Caco-2 (cell line): Measurements from ENCODE around the gene MVB12B. TPM values are rescaled to one million over a fixed set of nuclear protein-coding genes. Genes with fewer than 3 reads are reported as not detected.

ENCODE experiments used
- BruUV-seq: library from RNA; stranded (reverse); fragments of 400-500 nt; replicated peaks from 2 replicates; lab custom pipeline; 2021; lab: Mats Ljungman, UMichigan
- CTCF ChIA-PET: fragments of 300-600 bp; sonication (Branson Sonifier 250); formaldehyde crosslinking; loops from one replicate; lab custom pipeline; 2022; ENCODE audit warnings: antibody characterized with exemption; lab: Charles Lee
- POLR2A ChIA-PET: fragments of 300-600 bp; sonication (Branson Sonifier 250); formaldehyde crosslinking; loops from one replicate; lab custom pipeline; 2022; ENCODE audit warnings: antibody characterized with exemption; lab: Charles Lee
- DNase-seq, 2 experiments: peaks; one replicate each; pipeline versions ENCODE4 v3.0.0 to v3.0.0-alpha.2; 2020 to 2022
- H3K27me3 ChIP-seq: replicated peaks from 2 replicates; pipeline ENCODE4 v1.6.0; 2011; ENCODE audit warnings: low read length; ENCODE audit not compliant: control insufficient read depth, insufficient read depth
- H3K36me3 ChIP-seq: 2 replicates; pipeline ENCODE4 v1.5.1; 2011; ENCODE audit warnings: low read length; ENCODE audit not compliant: control insufficient read depth, insufficient read depth
- H3K4me1 ChIP-seq: fragments of 250-450 bp; sonication (Bioruptor Pico); 2 replicates; pipeline ENCODE4 v1.5.1; 2020; ENCODE audit warnings: mild to moderate bottlenecking
- H3K4me3 ChIP-seq: 2 replicates; pipeline ENCODE4 v1.5.1; 2011; ENCODE audit warnings: low read depth, mild to moderate bottlenecking, control low read depth, low read length
- H3K9me3 ChIP-seq: fragments of 250-450 bp; sonication (Bioruptor Pico); 2 replicates; pipeline ENCODE4 v1.5.1; 2020; ENCODE audit warnings: mild to moderate bottlenecking, moderate library complexity
- H3K27ac Mint-ChIP-seq: one replicate; pipeline ENCODE4 v1.8.0; 2022; ENCODE audit warnings: mixed read lengths; ENCODE audit not compliant: unreplicated experiment
- H3K27me3 Mint-ChIP-seq: one replicate; pipeline ENCODE4 v1.8.0; 2022; ENCODE audit warnings: mixed read lengths; ENCODE audit not compliant: insufficient read depth, unreplicated experiment
- H3K36me3 Mint-ChIP-seq: one replicate; pipeline ENCODE4 v1.8.0; 2022; ENCODE audit warnings: mild to moderate bottlenecking, mixed read lengths; ENCODE audit not compliant: insufficient read depth, unreplicated experiment
- H3K4me1 Mint-ChIP-seq: one replicate; pipeline ENCODE4 v1.8.0; 2022; ENCODE audit warnings: low read depth, mixed read lengths; ENCODE audit not compliant: unreplicated experiment
- H3K4me3 Mint-ChIP-seq: one replicate; pipeline ENCODE4 v1.8.0; 2022; ENCODE audit warnings: mild to moderate bottlenecking, moderate library complexity, mixed read lengths; ENCODE audit not compliant: unreplicated experiment
- H3K9me3 Mint-ChIP-seq: one replicate; pipeline ENCODE4 v1.8.0; 2022; ENCODE audit warnings: mixed read lengths; ENCODE audit not compliant: unreplicated experiment
- CTCF ChIP-seq, 2 experiments: fragments of 200-600 bp in 1 of 2; IDR thresholded peaks; 1 replicate in 1 of 2; 2 replicates in 1 of 2; pipeline versions ENCODE4 v1.5.1 to v1.8.0; 2011 to 2022; ENCODE audit warnings: antibody characterized with exemption in 1 of 2, control low read depth in 1 of 2, inconsistent platforms in 1 of 2, low read depth in 1 of 2, low read length in 1 of 2, mild to moderate bottlenecking in 1 of 2, moderate library complexity in 1 of 2; ENCODE audit not compliant: insufficient read depth in 1 of 2, severe bottlenecking in 1 of 2, unreplicated experiment in 1 of 2
- intact Hi-C: fragments of 100-400 bp; cut with micrococcal nuclease; formaldehyde crosslinking; loops from one replicate; pipeline ENCODE4 v1.10.0; 2022; ENCODE audit not compliant: unreplicated experiment
- total RNA-seq: library from RNA; stranded (reverse); gene quantifications from 2 replicates; pipeline ENCODE4 v1.2.3, GENCODE V29; 2022

The MVB12B gene
- total RNA-seq, 1 experiment from 2014 or later, result 24.4 TPM

DNA sequence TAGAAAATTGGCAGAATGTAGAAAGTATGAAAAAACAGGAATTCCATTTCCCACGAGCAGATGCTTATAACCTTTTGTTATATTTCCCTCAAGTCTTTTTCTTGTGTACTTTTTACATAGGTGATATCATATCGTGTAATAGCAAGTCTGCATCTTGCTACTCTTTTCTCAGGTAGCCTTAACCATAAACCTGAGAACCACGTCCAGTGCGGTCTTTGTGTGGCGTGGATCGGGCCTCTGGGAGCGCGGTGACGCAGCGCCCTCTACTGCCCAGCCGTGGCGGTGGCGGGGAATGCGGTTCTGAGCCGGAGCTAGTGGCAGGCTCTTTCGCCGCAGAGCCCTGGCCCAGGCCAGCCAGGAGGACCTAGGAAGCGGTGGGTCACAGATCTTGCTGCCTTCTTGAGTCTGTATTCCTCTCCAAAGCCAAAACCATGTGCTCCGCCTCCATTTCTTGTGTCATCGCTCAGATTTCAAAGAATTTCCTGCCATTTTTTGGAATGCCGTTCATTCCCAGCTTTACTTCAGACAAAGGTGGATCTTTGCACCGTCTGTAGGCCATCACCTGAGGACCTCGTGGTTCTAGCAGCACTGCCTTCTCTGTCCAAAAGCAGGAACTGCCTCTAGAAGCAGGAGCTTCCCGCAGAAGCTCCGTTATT lies 71.9 kb downstream of the MVB12B start:
- H3K27ac Mint-ChIP-seq, result no peak overlapping the region
- ChIA-PET POLR2A (no interaction called here), CTCF (interaction anchor here (0.6 to 1.4 kb wide), 9 partner anchors 22 to 137 kb away, joined by 3 to 9 read pairs (median 4); partner anchors contain the start of gene MVB12B)
- Histone ChIP-seq H3K36me3 (no peaks in the 10 kb centered on the region; the same call in none of the 2 replicates), H3K27me3 (no peaks in the 10 kb centered on the region), H3K9me3 (no peaks in the 10 kb centered on the region), H3K4me1 (no peaks in the 10 kb centered on the region), H3K4me3 (no peak overlapping the region)
- H3K4me3 Mint-ChIP-seq, result no peak overlapping the region
- BruUV-seq, result no TSS peak
- H3K27me3 Mint-ChIP-seq, result no peaks in the 10 kb centered on the region
- DNase-seq, result peak in 1 of 2 experiments; percentile 84
- TF ChIP-seq CTCF (IDR thresholded peaks at IDR 0.05; ENCODE audit: insufficient read depth in 1 of 2, low read depth in 1 of 2, low read length in 1 of 2, severe bottlenecking in 1 of 2, unreplicated experiment in 1 of 2), result peak; percentile 87 to 90
- H3K36me3 Mint-ChIP-seq, result no peaks in the 10 kb centered on the region
- intact Hi-C loops, result loop anchor here (1.0 to 2.0 kb wide), 2 partner anchors 92 to 96 kb away; no protein-coding TSS in a partner anchor
- no peaks in the 10 kb centered on the region for H3K4me1 Mint-ChIP-seq
- no peaks in the 10 kb centered on the region for H3K9me3 Mint-ChIP-seq

DNA sequence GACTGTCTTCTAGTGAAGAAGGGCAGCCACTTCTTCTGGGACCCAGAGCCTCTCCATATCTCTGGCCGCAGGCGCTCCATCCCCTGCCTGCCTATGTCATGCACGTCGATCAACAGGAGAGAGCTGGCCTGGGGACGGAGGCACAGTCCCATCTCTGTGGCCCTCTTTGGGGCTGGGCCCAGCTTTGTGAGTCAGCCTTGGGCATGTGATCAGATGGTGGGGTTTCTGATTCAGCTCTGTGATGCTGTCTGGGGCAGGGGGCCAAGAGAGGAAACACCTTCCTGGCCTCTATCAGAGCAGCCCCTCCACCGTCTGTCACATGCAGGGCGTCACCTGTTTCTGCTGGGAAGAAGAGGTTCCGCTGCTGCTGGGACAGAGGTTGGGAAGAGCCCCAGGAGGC lies 72.6 kb downstream of the MVB12B start:
- Histone ChIP-seq H3K27me3 (no peaks in the 10 kb centered on the region), H3K4me1 (no peaks in the 10 kb centered on the region), H3K9me3 (no peaks in the 10 kb centered on the region), H3K4me3 (no peak overlapping the region), H3K36me3 (no peaks in the 10 kb centered on the region; the same call in none of the 2 replicates)
- no peak overlapping the region for H3K27ac Mint-ChIP-seq
- H3K4me3 Mint-ChIP-seq, result no peak overlapping the region
- no TSS peak for BruUV-seq
- no peak for TF ChIP-seq CTCF (IDR thresholded peaks at IDR 0.05; ENCODE audit: insufficient read depth in 1 of 2, low read depth in 1 of 2, low read length in 1 of 2, severe bottlenecking in 1 of 2, unreplicated experiment in 1 of 2)
- ChIA-PET POLR2A (no interaction called here), CTCF (interaction anchor here (0.9 to 1.4 kb wide), 2 partner anchors 72 to 73 kb away, joined by 4 to 5 read pairs; partner anchors contain the start of gene MVB12B)
- H3K27me3 Mint-ChIP-seq, result no peaks in the 10 kb centered on the region
- DNase-seq, result no peak
- no peaks in the 10 kb centered on the region for H3K4me1 Mint-ChIP-seq
- no peaks in the 10 kb centered on the region for H3K36me3 Mint-ChIP-seq
- intact Hi-C loops, result loop anchor here (2.0 kb wide), 1 partner anchor 92 kb away; no protein-coding TSS in a partner anchor
- no peaks in the 10 kb centered on the region for H3K9me3 Mint-ChIP-seq

- no peak for DNase-seq
- Mint-ChIP-seq H3K27ac (no peak overlapping the region), H3K36me3 (no peaks in the 10 kb centered on the region), H3K4me1 (no peaks in the 10 kb centered on the region), H3K9me3 (no peaks in the 10 kb centered on the region), H3K4me3 (no peak overlapping the region), H3K27me3 (no peaks in the 10 kb centered on the region)
- Histone ChIP-seq H3K27me3 (no peaks in the 10 kb centered on the region), H3K9me3 (no peaks in the 10 kb centered on the region), H3K4me3 (no peak overlapping the region), H3K36me3 (no peaks in the 10 kb centered on the region; the same call in none of the 2 replicates), H3K4me1 (no peaks in the 10 kb centered on the region)
- ChIA-PET CTCF (interaction anchor here (1.4 kb wide), 1 partner anchor 72 kb away, joined by 4 read pairs; no protein-coding TSS in a partner anchor), POLR2A (no interaction called here)
- intact Hi-C loops, result loop anchor here (2.0 kb wide), 1 partner anchor 91 kb away; no protein-coding TSS in a partner anchor
- no peak for TF ChIP-seq CTCF (IDR thresholded peaks at IDR 0.05; ENCODE audit: insufficient read depth in 1 of 2, low read depth in 1 of 2, low read length in 1 of 2, severe bottlenecking in 1 of 2, unreplicated experiment in 1 of 2)
- no TSS peak for BruUV-seq
These were observed 73.2 kb downstream of the MVB12B start for GRCh38 chr9:126399789-126400188.
